ENCODE measurements around the gene MRAP.
A peak's percentile ranks its signal among the peaks of the same experiment; 100 is the strongest.

MRAP gene

DNA sequence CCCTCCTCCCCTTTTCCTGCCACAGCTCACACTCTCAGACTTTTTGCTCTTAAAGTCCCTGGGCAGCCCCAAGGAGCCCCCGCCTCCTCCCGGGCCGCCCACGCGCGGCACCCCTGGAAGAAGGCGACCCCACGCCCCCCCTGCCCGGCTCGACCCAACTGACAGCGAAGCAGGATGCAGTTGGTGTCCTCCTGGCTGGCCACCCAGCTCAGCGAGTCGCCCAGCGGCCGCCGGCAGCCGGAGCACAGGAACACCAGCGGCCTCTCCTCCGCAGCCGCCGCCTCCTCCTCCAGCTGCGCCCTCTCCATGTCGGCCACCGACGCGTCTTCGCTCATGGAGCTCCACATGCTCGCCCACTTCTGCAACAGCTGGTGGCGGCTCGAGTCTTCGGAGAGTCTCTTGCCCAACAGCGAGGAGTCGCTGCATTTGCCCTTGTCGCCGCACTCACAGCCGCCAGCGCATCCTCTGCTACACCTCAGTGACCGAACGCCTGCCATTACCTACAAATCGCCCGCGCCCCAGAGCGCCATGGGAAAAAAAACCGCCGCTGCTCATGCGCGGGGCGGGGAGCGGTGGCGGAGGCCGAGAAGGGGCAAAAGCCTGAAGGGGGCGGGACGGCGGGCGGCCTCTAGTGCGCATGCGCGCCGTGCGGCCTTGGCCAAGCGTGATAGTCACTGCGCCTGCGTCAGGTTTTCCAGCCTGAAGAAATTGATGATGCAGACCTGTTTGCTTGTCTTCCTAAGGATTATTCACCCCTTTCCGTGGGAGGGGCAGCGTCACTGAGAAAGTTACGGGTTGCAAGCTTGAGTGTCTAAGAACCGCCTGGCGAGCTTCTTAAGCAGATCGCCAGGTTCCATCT lies 19.9 kb upstream of the MRAP start, which contains the start of gene MIS18A:
Gene MIS18A, minus strand, starts transcription at position 532 of the 859 bp plus-strand sequence. Its CDS starts 35 bp downstream, at position 497.
- peak; percentile 99 for DNase-seq (ENCODE audit: low read depth)
- TF ChIP-seq, protein P1, sequence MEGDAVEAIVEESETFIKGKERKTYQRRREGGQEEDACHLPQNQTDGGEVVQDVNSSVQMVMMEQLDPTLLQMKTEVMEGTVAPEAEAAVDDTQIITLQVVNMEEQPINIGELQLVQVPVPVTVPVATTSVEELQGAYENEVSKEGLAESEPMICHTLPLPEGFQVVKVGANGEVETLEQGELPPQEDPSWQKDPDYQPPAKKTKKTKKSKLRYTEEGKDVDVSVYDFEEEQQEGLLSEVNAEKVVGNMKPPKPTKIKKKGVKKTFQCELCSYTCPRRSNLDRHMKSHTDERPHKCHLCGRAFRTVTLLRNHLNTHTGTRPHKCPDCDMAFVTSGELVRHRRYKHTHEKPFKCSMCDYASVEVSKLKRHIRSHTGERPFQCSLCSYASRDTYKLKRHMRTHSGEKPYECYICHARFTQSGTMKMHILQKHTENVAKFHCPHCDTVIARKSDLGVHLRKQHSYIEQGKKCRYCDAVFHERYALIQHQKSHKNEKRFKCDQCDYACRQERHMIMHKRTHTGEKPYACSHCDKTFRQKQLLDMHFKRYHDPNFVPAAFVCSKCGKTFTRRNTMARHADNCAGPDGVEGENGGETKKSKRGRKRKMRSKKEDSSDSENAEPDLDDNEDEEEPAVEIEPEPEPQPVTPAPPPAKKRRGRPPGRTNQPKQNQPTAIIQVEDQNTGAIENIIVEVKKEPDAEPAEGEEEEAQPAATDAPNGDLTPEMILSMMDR (IDR thresholded peaks at IDR 0.05; ENCODE audit: insufficient read depth, low read depth, low read length, missing control alignments) = peak; percentile 1
- H3K4me3 ChIP-seq (ENCODE audit: low read length) = peak within 1 kb of the TSS; percentile 87

DNA sequence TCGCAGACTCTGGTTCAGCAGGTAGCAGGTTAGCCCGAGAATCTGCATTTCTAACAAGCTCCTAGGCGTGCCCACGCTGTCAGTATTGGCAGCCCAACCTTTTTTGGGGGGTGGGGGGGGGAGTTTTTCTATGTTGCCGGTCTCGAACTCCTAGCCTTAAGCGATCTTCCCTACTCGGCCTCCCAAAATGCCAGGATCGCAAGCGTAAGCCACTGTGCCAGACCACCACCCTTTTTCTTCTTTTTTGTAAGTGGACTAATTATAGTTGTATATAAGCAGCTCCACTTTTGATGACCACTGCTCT lies 19.3 kb upstream of the MRAP start:
- TF ChIP-seq, protein P1 (IDR thresholded peaks at IDR 0.05; ENCODE audit: insufficient read depth, low read depth, low read length, missing control alignments) = no peak
- H3K4me3 ChIP-seq (ENCODE audit: low read length) = peak overlapping the region; percentile 87
- DNase-seq (ENCODE audit: low read depth) = no peak

- no peak overlapping the region for H3K4me3 ChIP-seq (ENCODE audit: low read length)
- DNase-seq (ENCODE audit: low read depth) = no peak
- TF ChIP-seq, protein P1 (IDR thresholded peaks at IDR 0.05; ENCODE audit: insufficient read depth, low read depth, low read length, missing control alignments) = no peak
Observed at GRCh38 chr21:32281531-32281930, 17.1 kb upstream of the MRAP start.

DNA sequence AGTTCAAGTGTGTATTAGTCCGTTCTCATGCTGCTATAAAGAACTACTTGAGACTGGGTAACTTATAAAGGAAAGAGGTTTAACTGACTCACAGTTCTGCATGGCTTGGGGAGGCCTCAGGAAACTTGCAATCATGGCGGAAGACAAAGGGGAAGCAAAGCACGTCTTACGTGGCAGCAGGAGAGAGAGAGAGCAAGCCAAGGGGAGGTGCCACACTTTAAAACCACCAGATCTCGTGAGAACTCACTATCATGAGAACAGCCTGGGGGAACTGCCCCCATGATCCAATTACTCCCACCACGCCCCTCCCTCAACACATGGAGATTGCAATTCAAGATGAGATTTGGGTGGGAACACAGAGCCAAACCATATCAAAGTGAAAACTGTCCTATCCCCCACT lies 15.7 kb upstream of the MRAP start:
- TF ChIP-seq, protein P1 (IDR thresholded peaks at IDR 0.05; ENCODE audit: insufficient read depth, low read depth, low read length, missing control alignments) = no peak
- no peak for DNase-seq (ENCODE audit: low read depth)
- no peak overlapping the region for H3K4me3 ChIP-seq (ENCODE audit: low read length)

GRCh38 chr21:32285476-32285875 lies 13.2 kb upstream of the MRAP start:
- no peak overlapping the region for H3K4me3 ChIP-seq (ENCODE audit: low read length)
- no peak for DNase-seq (ENCODE audit: low read depth)
- TF ChIP-seq, protein P1 (IDR thresholded peaks at IDR 0.05; ENCODE audit: insufficient read depth, low read depth, low read length, missing control alignments) = no peak

- no peak for DNase-seq (ENCODE audit: low read depth)
- TF ChIP-seq, protein P1 (IDR thresholded peaks at IDR 0.05; ENCODE audit: insufficient read depth, low read depth, low read length, missing control alignments) = no peak
- H3K4me3 ChIP-seq (ENCODE audit: low read length) = no peak overlapping the region
Observed at GRCh38 chr21:32297449-32297848, 1.2 kb upstream of the MRAP start.

- TF ChIP-seq, protein P1 (IDR thresholded peaks at IDR 0.05; ENCODE audit: insufficient read depth, low read depth, low read length, missing control alignments) = no peak
- no peak overlapping the region for H3K4me3 ChIP-seq (ENCODE audit: low read length)
- DNase-seq (ENCODE audit: low read depth) = no peak
Observed at GRCh38 chr21:32298148-32298559, 501 bp upstream of the MRAP start.

All from epithelial cell of esophagus (primary cell).